Measurements from ENCODE around the gene ST3GAL4. TPM values are rescaled to one million over a fixed set of nuclear protein-coding genes. Genes with fewer than 3 reads are reported as not detected.
"Not testable (repeated sequence)": the region's sequence is repeated elsewhere in the genome, so short reads cannot be mapped to it uniquely, and the experiment has no call there.

Gene ST3GAL4
- total RNA-seq, 1 experiment from 2014 or later = 11.2 TPM

GRCh38 chr11:126378763-126379162, 23.3 kb downstream of the ST3GAL4 start:
- no peaks in the 10 kb centered on the region for H3K27me3 ChIP-seq (replicated peaks; ENCODE audit: control insufficient read depth, insufficient read depth, low read length)
- ChIA-PET POLR2A (no interaction called here), CTCF (no interaction called here)
- H3K9me3 Mint-ChIP-seq (ENCODE audit: unreplicated experiment) = no peaks in the 10 kb centered on the region
- no peak overlapping the region for H3K27ac Mint-ChIP-seq (ENCODE audit: unreplicated experiment)
- no peak overlapping the region for H3K4me3 ChIP-seq (ENCODE audit: low read depth, low read length)
- H3K4me1 Mint-ChIP-seq (ENCODE audit: low read depth, unreplicated experiment) = no peaks in the 10 kb centered on the region
- H3K9me3 ChIP-seq = no peaks in the 10 kb centered on the region
- TF ChIP-seq, protein P1, sequence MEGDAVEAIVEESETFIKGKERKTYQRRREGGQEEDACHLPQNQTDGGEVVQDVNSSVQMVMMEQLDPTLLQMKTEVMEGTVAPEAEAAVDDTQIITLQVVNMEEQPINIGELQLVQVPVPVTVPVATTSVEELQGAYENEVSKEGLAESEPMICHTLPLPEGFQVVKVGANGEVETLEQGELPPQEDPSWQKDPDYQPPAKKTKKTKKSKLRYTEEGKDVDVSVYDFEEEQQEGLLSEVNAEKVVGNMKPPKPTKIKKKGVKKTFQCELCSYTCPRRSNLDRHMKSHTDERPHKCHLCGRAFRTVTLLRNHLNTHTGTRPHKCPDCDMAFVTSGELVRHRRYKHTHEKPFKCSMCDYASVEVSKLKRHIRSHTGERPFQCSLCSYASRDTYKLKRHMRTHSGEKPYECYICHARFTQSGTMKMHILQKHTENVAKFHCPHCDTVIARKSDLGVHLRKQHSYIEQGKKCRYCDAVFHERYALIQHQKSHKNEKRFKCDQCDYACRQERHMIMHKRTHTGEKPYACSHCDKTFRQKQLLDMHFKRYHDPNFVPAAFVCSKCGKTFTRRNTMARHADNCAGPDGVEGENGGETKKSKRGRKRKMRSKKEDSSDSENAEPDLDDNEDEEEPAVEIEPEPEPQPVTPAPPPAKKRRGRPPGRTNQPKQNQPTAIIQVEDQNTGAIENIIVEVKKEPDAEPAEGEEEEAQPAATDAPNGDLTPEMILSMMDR (IDR thresholded peaks at IDR 0.05; ENCODE audit: insufficient read depth in 1 of 2, low read depth in 1 of 2, low read length in 1 of 2, severe bottlenecking in 1 of 2, unreplicated experiment in 1 of 2) = no peak
- H3K4me3 Mint-ChIP-seq (ENCODE audit: unreplicated experiment) = no peak overlapping the region
- H3K36me3 Mint-ChIP-seq (ENCODE audit: insufficient read depth, unreplicated experiment) = no peaks in the 10 kb centered on the region
- intact Hi-C loops (cut with micrococcal nuclease; ENCODE audit: unreplicated experiment) = no loop called here
- H3K36me3 ChIP-seq (ENCODE audit: control insufficient read depth, insufficient read depth, low read length) = no peaks in the 10 kb centered on the region
- H3K4me1 ChIP-seq = peaks cover 12% of the 10 kb centered on the region; the same call in 1 of the 2 replicates
- no peaks in the 10 kb centered on the region for H3K27me3 Mint-ChIP-seq (ENCODE audit: insufficient read depth, unreplicated experiment)
- no peak for DNase-seq
- BruUV-seq (replicated peaks) = no TSS peak

DNA sequence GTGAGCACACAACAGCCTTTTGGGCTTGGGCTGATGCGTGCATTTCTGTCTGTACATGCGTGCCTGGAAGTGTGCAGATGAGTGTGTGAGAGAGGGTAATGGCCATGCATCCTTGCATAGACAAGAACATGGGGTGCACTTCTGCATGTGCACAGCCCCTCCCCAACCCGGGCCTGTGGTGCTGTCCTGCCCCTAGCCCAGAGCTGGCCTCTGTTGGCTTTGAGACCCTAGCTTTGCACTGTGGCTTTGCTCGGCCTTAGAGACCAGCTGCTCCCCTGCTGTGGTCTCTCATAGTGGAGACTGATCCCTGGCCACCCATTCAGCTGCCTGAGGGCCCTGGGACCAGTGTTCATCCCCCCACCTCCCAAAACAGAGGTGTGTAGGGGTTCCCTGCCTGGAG, 25.4 kb downstream of the ST3GAL4 start:
- H3K36me3 ChIP-seq (ENCODE audit: control insufficient read depth, insufficient read depth, low read length) = no peaks in the 10 kb centered on the region
- no peak overlapping the region for H3K4me3 ChIP-seq (ENCODE audit: low read depth, low read length)
- BruUV-seq (replicated peaks) = no TSS peak
- Mint-ChIP-seq H3K4me1 (ENCODE audit: low read depth, unreplicated experiment) (no peaks in the 10 kb centered on the region), H3K9me3 (ENCODE audit: unreplicated experiment) (no peaks in the 10 kb centered on the region), H3K4me3 (ENCODE audit: unreplicated experiment) (no peak overlapping the region), H3K27me3 (ENCODE audit: insufficient read depth, unreplicated experiment) (no peaks in the 10 kb centered on the region), H3K27ac (ENCODE audit: unreplicated experiment) (no peak overlapping the region), H3K36me3 (ENCODE audit: insufficient read depth, unreplicated experiment) (no peaks in the 10 kb centered on the region)
- TF ChIP-seq, protein P1 (IDR thresholded peaks at IDR 0.05; ENCODE audit: insufficient read depth in 1 of 2, low read depth in 1 of 2, low read length in 1 of 2, severe bottlenecking in 1 of 2, unreplicated experiment in 1 of 2) = no peak
- H3K4me1 ChIP-seq = peaks cover 12% of the 10 kb centered on the region; the same call in 1 of the 2 replicates
- intact Hi-C loops (cut with micrococcal nuclease; ENCODE audit: unreplicated experiment) = no loop called here
- no peaks in the 10 kb centered on the region for H3K9me3 ChIP-seq
- POLR2A ChIA-PET = no interaction called here
- CTCF ChIA-PET = no interaction called here
- DNase-seq = no peak
- H3K27me3 ChIP-seq (replicated peaks; ENCODE audit: control insufficient read depth, insufficient read depth, low read length) = no peaks in the 10 kb centered on the region

DNA sequence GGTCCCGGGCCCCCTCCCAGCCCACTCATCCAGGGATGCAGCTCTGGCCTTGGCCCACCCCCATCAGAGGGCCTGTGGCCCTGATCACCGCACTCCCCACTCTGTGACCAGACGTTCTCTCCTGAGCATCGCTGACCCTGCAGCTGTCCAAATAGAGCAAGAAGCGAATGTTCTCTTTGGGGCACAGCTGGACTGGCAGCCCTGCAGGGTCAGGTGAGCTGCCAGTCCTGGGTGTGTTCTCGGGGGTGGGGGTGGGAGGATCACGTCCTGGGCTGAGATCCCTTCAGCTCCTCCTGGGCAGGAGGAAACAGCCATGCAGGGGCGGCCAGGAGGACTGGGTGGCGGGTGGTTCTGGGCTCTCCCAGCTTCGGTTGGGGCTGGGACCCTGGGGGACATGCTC, 26.5 kb downstream of the ST3GAL4 start:
- H3K36me3 Mint-ChIP-seq (ENCODE audit: insufficient read depth, unreplicated experiment); H3K9me3 ChIP-seq; intact Hi-C loops (cut with micrococcal nuclease; ENCODE audit: unreplicated experiment); H3K36me3 ChIP-seq (ENCODE audit: control insufficient read depth, insufficient read depth, low read length); H3K4me3 Mint-ChIP-seq (ENCODE audit: unreplicated experiment); H3K27me3 Mint-ChIP-seq (ENCODE audit: insufficient read depth, unreplicated experiment); DNase-seq; H3K4me1 Mint-ChIP-seq (ENCODE audit: low read depth, unreplicated experiment); CTCF ChIA-PET; H3K27me3 ChIP-seq (replicated peaks; ENCODE audit: control insufficient read depth, insufficient read depth, low read length); POLR2A ChIA-PET; H3K4me3 ChIP-seq (ENCODE audit: low read depth, low read length); H3K27ac Mint-ChIP-seq (ENCODE audit: unreplicated experiment); H3K9me3 Mint-ChIP-seq (ENCODE audit: unreplicated experiment); BruUV-seq (replicated peaks): not testable (repeated sequence)
- H3K4me1 ChIP-seq = peaks cover 12% of the 10 kb centered on the region; the same call in 1 of the 2 replicates

- H3K9me3 ChIP-seq; H3K27me3 ChIP-seq (replicated peaks; ENCODE audit: control insufficient read depth, insufficient read depth, low read length); BruUV-seq (replicated peaks); H3K27ac Mint-ChIP-seq (ENCODE audit: unreplicated experiment); H3K27me3 Mint-ChIP-seq (ENCODE audit: insufficient read depth, unreplicated experiment); CTCF ChIA-PET; H3K36me3 ChIP-seq (ENCODE audit: control insufficient read depth, insufficient read depth, low read length); H3K4me3 ChIP-seq (ENCODE audit: low read depth, low read length); H3K9me3 Mint-ChIP-seq (ENCODE audit: unreplicated experiment); H3K4me1 Mint-ChIP-seq (ENCODE audit: low read depth, unreplicated experiment); H3K36me3 Mint-ChIP-seq (ENCODE audit: insufficient read depth, unreplicated experiment); intact Hi-C loops (cut with micrococcal nuclease; ENCODE audit: unreplicated experiment); POLR2A ChIA-PET: not testable (repeated sequence)
- peak overlapping the region; percentile 22 for H3K4me3 Mint-ChIP-seq (ENCODE audit: unreplicated experiment)
- peak; percentile 37 to 67 for DNase-seq
- H3K4me1 ChIP-seq = peaks cover 12% of the 10 kb centered on the region; the same call in 1 of the 2 replicates
Measured at GRCh38 chr11:126382641-126383040, 27.2 kb downstream of the ST3GAL4 start.
